ENCODE results near the gene DNAJC13.

DNA sequence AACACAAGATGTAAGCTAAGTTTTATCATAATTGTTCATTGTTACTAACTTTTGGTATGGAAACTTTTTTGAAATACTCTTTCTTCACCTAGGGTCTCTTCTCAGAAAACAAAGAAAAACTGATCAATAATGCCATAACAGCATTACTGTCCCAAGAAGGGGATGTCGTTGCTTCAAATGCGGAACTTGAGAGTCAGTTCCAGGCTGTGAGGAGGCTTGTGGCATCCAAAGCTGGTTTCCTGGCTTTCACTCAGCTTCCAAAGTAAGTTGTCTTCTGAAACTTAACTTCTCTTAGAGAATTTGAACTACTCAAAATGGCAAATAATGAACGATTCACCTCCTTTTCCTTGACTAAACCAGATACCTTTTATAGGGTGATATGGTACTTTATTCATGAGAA, 39.3 kb downstream of the DNAJC13 start:
- TF ChIP-seq, protein P1, sequence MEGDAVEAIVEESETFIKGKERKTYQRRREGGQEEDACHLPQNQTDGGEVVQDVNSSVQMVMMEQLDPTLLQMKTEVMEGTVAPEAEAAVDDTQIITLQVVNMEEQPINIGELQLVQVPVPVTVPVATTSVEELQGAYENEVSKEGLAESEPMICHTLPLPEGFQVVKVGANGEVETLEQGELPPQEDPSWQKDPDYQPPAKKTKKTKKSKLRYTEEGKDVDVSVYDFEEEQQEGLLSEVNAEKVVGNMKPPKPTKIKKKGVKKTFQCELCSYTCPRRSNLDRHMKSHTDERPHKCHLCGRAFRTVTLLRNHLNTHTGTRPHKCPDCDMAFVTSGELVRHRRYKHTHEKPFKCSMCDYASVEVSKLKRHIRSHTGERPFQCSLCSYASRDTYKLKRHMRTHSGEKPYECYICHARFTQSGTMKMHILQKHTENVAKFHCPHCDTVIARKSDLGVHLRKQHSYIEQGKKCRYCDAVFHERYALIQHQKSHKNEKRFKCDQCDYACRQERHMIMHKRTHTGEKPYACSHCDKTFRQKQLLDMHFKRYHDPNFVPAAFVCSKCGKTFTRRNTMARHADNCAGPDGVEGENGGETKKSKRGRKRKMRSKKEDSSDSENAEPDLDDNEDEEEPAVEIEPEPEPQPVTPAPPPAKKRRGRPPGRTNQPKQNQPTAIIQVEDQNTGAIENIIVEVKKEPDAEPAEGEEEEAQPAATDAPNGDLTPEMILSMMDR (conservative IDR thresholded peaks at IDR 0.05; ENCODE audit: low read depth, low read length) = no peak
- no peak for TF ChIP-seq EZH2 (IDR thresholded peaks at IDR 0.05; ENCODE audit: low read length, unreplicated experiment)
